Astrocyte (in vitro differentiated cells and primary cell): Measurements from ENCODE around the gene MAPK10. TPM values are rescaled to one million over a fixed set of nuclear protein-coding genes. Genes with fewer than 3 reads are reported as not detected.

Experiments
- DNase-seq: peaks from one replicate; pipeline ENCODE4 v3.0.0-alpha.2; 2010; ENCODE audit warnings: low read depth
- FAIRE-seq: peaks from 2 replicates; lab custom pipeline; 2011; peaks lifted over from hg19 to GRCh38; lab: Jason Lieb, UNC
- H2AFZ ChIP-seq: 2 replicates; pipeline ENCODE4 v1.6.0; 2012; ENCODE audit warnings: low read depth, low read length, inconsistent platforms
- H3K27ac ChIP-seq: 2 replicates; pipeline ENCODE4 v1.5.1; 2011; ENCODE audit warnings: low read depth, low read length, inconsistent platforms
- H3K27me3 ChIP-seq: 2 replicates; pipeline ENCODE4 v1.6.0; 2011; ENCODE audit warnings: low read length, inconsistent platforms; ENCODE audit not compliant: insufficient read depth
- H3K36me3 ChIP-seq: 2 replicates; pipeline ENCODE4 v1.5.1; 2011; ENCODE audit warnings: low read length, inconsistent platforms; ENCODE audit not compliant: insufficient read depth
- H3K4me1 ChIP-seq: 2 replicates; pipeline ENCODE4 v1.5.1; 2011; ENCODE audit warnings: low read length, inconsistent platforms; ENCODE audit not compliant: insufficient read depth
- H3K4me2 ChIP-seq: 2 replicates; pipeline ENCODE4 v1.6.0; 2012; ENCODE audit warnings: low read length, inconsistent platforms
- H3K4me3 ChIP-seq: 2 replicates; pipeline ENCODE4 v1.5.1; 2011; ENCODE audit warnings: low read depth, mild to moderate bottlenecking, low read length, inconsistent platforms; ENCODE audit not compliant: insufficient read depth
- H3K79me2 ChIP-seq: 2 replicates; pipeline ENCODE4 v1.6.0; 2012; ENCODE audit warnings: mild to moderate bottlenecking, low read length, inconsistent platforms; ENCODE audit not compliant: insufficient read depth
- H3K9ac ChIP-seq: 2 replicates; pipeline ENCODE4 v1.6.0; 2012; ENCODE audit warnings: mild to moderate bottlenecking, low read length, inconsistent platforms
- H3K9me3 ChIP-seq: 2 replicates; pipeline ENCODE4 v1.5.1; 2012; ENCODE audit warnings: low read depth, mild to moderate bottlenecking, low read length, inconsistent platforms; ENCODE audit not compliant: insufficient read depth
- H4K20me1 ChIP-seq: 2 replicates; pipeline ENCODE4 v1.6.0; 2012; ENCODE audit warnings: low read length, inconsistent platforms; ENCODE audit not compliant: insufficient read depth
- H3K27ac Mint-ChIP-seq: one replicate; pipeline ENCODE4 v1.8.0; 2021; ENCODE audit warnings: mild to moderate bottlenecking, mixed read lengths; ENCODE audit not compliant: unreplicated experiment
- H3K27me3 Mint-ChIP-seq: one replicate; pipeline ENCODE4 v1.8.0; 2021; ENCODE audit warnings: low read depth, mixed read lengths; ENCODE audit not compliant: unreplicated experiment
- H3K36me3 Mint-ChIP-seq: one replicate; pipeline ENCODE4 v1.8.0; 2021; ENCODE audit warnings: low read depth, mixed read lengths; ENCODE audit not compliant: unreplicated experiment
- H3K4me1 Mint-ChIP-seq: one replicate; pipeline ENCODE4 v1.8.0; 2021; ENCODE audit warnings: low read depth, mixed read lengths; ENCODE audit not compliant: unreplicated experiment
- H3K4me3 Mint-ChIP-seq: one replicate; pipeline ENCODE4 v1.8.0; 2021; ENCODE audit warnings: mild to moderate bottlenecking, moderate library complexity, mixed read lengths; ENCODE audit not compliant: unreplicated experiment
- H3K9me3 Mint-ChIP-seq: one replicate; pipeline ENCODE4 v1.8.0; 2021; ENCODE audit warnings: mild to moderate bottlenecking, mixed read lengths; ENCODE audit not compliant: unreplicated experiment
- EZH2 ChIP-seq: IDR thresholded peaks from 2 replicates; pipeline ENCODE4 v1.6.1; 2012; ENCODE audit warnings: mild to moderate bottlenecking, low read length, inconsistent platforms; ENCODE audit not compliant: insufficient read depth
- total RNA-seq: library from RNA; stranded (reverse); gene quantifications from 2 replicates; pipeline ENCODE4 v1.2.1, GENCODE V29; 2021
- TF ChIP-seq, protein P1 (sequence below): IDR thresholded peaks from 2 replicates; pipeline ENCODE4 v1.5.1; 2011; ENCODE audit warnings: low read depth, mild to moderate bottlenecking, inconsistent platforms, low read length, moderate library complexity; ENCODE audit not compliant: insufficient read depth

MAPK10 gene
- total RNA-seq, 1 donor from 2014 or later = 7.5 TPM

DNA sequence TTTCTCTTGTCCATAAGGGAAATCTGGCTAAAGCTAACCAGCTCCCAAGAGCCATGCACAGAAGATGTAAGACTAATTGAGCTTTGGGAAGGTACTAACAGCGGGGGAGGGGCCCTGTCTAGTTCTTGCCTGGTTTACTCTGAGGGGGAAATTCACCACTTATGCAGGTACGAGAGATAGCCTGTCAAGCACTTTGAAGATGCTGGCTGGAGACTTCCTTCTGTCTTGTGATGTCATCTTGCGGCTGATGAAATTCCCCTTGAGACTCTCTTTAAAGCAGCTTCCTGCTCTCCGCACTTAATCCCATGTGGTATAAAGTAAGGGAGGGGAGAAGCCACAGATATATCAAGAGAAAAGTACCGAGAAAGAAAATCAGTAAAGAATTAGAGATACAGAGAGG, 345.3 kb downstream of the MAPK10 start:
- TF ChIP-seq, protein P1, sequence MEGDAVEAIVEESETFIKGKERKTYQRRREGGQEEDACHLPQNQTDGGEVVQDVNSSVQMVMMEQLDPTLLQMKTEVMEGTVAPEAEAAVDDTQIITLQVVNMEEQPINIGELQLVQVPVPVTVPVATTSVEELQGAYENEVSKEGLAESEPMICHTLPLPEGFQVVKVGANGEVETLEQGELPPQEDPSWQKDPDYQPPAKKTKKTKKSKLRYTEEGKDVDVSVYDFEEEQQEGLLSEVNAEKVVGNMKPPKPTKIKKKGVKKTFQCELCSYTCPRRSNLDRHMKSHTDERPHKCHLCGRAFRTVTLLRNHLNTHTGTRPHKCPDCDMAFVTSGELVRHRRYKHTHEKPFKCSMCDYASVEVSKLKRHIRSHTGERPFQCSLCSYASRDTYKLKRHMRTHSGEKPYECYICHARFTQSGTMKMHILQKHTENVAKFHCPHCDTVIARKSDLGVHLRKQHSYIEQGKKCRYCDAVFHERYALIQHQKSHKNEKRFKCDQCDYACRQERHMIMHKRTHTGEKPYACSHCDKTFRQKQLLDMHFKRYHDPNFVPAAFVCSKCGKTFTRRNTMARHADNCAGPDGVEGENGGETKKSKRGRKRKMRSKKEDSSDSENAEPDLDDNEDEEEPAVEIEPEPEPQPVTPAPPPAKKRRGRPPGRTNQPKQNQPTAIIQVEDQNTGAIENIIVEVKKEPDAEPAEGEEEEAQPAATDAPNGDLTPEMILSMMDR = no peak
- TF ChIP-seq EZH2 = no peak

GRCh38 chr4:86013621-86014020, 346.2 kb downstream of the MAPK10 start:
- Histone ChIP-seq H4K20me1 (no peaks in the 10 kb centered on the region), H3K36me3 (no peaks in the 10 kb centered on the region), H3K4me2 (peak overlapping the region; percentile 30), H3K27ac (no peak overlapping the region), H3K4me1 (peaks cover 16% of the 10 kb centered on the region), H3K79me2 (no peaks in the 10 kb centered on the region), H3K9me3 (no peaks in the 10 kb centered on the region), H3K9ac (no peak overlapping the region), H3K4me3 (no peak overlapping the region), H2AFZ (no peak overlapping the region), H3K27me3 (peaks cover 7% of the 10 kb centered on the region)
- Mint-ChIP-seq H3K27ac (no peak overlapping the region), H3K36me3 (no peaks in the 10 kb centered on the region), H3K4me1 (peaks cover 8% of the 10 kb centered on the region), H3K4me3 (no peak overlapping the region), H3K27me3 (no peaks in the 10 kb centered on the region), H3K9me3 (no peaks in the 10 kb centered on the region)
- DNase-seq = peak; percentile 76
- no peak for FAIRE-seq
- TF ChIP-seq EZH2 = no peak
- TF ChIP-seq, protein P1 = no peak

More for the DNA sequence above, 345.3 kb downstream of the MAPK10 start:
- Mint-ChIP-seq H3K9me3 (no peaks in the 10 kb centered on the region), H3K4me3 (no peak overlapping the region), H3K36me3 (no peaks in the 10 kb centered on the region), H3K4me1 (peaks cover 8% of the 10 kb centered on the region), H3K27me3 (no peaks in the 10 kb centered on the region), H3K27ac (peak overlapping the region; percentile 19)
- H3K27me3 ChIP-seq = peaks cover 7% of the 10 kb centered on the region
- H3K4me1 ChIP-seq = peaks cover 16% of the 10 kb centered on the region
- DNase-seq = no peak
- H3K4me3 ChIP-seq = no peak overlapping the region
- H3K9ac ChIP-seq = no peak overlapping the region
- no peaks in the 10 kb centered on the region for H4K20me1 ChIP-seq
- H3K36me3 ChIP-seq = no peaks in the 10 kb centered on the region
- no peak overlapping the region for H3K27ac ChIP-seq
- H3K79me2 ChIP-seq = no peaks in the 10 kb centered on the region
- H3K9me3 ChIP-seq = no peaks in the 10 kb centered on the region
- no peak overlapping the region for H2AFZ ChIP-seq
- no peak overlapping the region for H3K4me2 ChIP-seq
- FAIRE-seq = no peak

- H3K4me1 ChIP-seq = peaks cover 16% of the 10 kb centered on the region
- H3K9me3 ChIP-seq = no peaks in the 10 kb centered on the region
- Mint-ChIP-seq H3K9me3 (no peaks in the 10 kb centered on the region), H3K36me3 (no peaks in the 10 kb centered on the region), H3K4me1 (peaks cover 8% of the 10 kb centered on the region), H3K4me3 (no peak overlapping the region), H3K27me3 (no peaks in the 10 kb centered on the region), H3K27ac (no peak overlapping the region)
- no peak overlapping the region for H2AFZ ChIP-seq
- H3K36me3 ChIP-seq = no peaks in the 10 kb centered on the region
- H3K9ac ChIP-seq = no peak overlapping the region
- no peak overlapping the region for H3K27ac ChIP-seq
- peak; percentile 99 for FAIRE-seq
- no peaks in the 10 kb centered on the region for H3K27me3 ChIP-seq
- H3K4me2 ChIP-seq = peak overlapping the region; percentile 4
- H3K4me3 ChIP-seq = no peak overlapping the region
- no peaks in the 10 kb centered on the region for H4K20me1 ChIP-seq
- no peak for TF ChIP-seq EZH2
- no peaks in the 10 kb centered on the region for H3K79me2 ChIP-seq
- DNase-seq = peak; percentile 96
Measured at GRCh38 chr4:86011117-86011516, 348.7 kb downstream of the MAPK10 start.
